RWPE1 (cell line): ENCODE data around the gene UBE4A.

ENCODE experiments used
- CTCF ChIA-PET: fragments of 350-600 bp; sonication (Branson Sonifier 250); formaldehyde crosslinking; extraction: SDS; loops from one replicate; lab custom pipeline; 2021; lab: Yijun Ruan, JAX
- POLR2A ChIA-PET: fragments of 400-600 bp; formaldehyde crosslinking; extraction: SDS; loops from one replicate; lab custom pipeline; 2020; ENCODE audit warnings: antibody characterized with exemption; ENCODE audit not compliant: low non-redundant PET; lab: Yijun Ruan, JAX
- DNase-seq: peaks from one replicate; pipeline ENCODE4 v3.0.0; 2012; ENCODE audit warnings: low spot score
- H3K27ac ChIP-seq: fragments of 450-650 bp; 2 replicates; pipeline ENCODE4 v1.5.1; 2017
- CTCF ChIP-seq: fragments of 450-650 bp; conservative IDR thresholded peaks from 2 replicates; pipeline ENCODE4 v1.5.1; 2017; ENCODE audit warnings: low read depth, mild to moderate bottlenecking

Gene UBE4A, protein sequence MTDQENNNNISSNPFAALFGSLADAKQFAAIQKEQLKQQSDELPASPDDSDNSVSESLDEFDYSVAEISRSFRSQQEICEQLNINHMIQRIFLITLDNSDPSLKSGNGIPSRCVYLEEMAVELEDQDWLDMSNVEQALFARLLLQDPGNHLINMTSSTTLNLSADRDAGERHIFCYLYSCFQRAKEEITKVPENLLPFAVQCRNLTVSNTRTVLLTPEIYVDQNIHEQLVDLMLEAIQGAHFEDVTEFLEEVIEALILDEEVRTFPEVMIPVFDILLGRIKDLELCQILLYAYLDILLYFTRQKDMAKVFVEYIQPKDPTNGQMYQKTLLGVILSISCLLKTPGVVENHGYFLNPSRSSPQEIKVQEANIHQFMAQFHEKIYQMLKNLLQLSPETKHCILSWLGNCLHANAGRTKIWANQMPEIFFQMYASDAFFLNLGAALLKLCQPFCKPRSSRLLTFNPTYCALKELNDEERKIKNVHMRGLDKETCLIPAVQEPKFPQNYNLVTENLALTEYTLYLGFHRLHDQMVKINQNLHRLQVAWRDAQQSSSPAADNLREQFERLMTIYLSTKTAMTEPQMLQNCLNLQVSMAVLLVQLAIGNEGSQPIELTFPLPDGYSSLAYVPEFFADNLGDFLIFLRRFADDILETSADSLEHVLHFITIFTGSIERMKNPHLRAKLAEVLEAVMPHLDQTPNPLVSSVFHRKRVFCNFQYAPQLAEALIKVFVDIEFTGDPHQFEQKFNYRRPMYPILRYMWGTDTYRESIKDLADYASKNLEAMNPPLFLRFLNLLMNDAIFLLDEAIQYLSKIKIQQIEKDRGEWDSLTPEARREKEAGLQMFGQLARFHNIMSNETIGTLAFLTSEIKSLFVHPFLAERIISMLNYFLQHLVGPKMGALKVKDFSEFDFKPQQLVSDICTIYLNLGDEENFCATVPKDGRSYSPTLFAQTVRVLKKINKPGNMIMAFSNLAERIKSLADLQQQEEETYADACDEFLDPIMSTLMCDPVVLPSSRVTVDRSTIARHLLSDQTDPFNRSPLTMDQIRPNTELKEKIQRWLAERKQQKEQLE

DNA sequence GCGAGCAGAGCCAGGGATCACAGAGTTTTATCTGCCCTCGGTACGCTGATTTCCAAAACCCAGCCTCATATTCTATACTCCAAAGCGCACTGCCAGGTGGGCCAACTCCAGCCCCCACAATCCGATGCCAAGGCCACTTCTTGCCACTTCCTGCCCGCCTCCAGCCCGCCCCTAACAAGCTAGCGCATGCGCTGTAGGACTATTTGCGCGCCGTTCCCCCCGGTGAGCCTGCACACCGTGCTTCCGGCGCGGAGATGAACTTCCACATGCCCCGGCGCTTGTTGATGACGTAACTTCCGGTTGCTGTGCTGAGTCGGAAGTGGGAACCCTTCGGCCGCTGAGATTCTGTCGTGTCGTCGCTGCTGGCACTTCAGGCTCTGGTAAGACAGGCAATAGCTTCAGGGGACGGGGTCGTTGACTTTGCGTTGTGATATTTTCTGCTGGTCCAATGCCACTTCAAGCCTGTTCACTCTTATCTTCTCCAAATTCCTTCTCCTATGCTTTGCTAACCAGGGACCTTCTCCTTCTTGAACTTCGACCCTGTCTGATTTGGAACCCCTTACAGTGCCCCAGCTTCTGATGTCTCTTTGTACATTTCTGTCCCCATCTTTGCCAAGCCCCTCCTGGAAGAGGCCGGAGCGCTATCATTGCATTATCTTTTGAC lies at the start of gene UBE4A:
UBE4A (plus strand) TSS at position 306 of the 664 bp plus-strand sequence. CDS start 5,481 bp downstream, outside the sequence.
- POLR2A ChIA-PET = interaction anchor here (0.7 kb wide), 1 partner anchor 384 kb away, joined by 4 read pairs; no protein-coding TSS in a partner anchor

GRCh38 chr11:118310271-118310670 lies 49.1 kb upstream of the UBE4A start:
- POLR2A ChIA-PET = no interaction called here

More for the DNA sequence above, at the start of gene UBE4A:
- DNase-seq = peak; percentile 78
- no peak for TF ChIP-seq CTCF
- peak within 1 kb of the TSS; percentile 44 for H3K27ac ChIP-seq
- CTCF ChIA-PET = no interaction called here

DNA sequence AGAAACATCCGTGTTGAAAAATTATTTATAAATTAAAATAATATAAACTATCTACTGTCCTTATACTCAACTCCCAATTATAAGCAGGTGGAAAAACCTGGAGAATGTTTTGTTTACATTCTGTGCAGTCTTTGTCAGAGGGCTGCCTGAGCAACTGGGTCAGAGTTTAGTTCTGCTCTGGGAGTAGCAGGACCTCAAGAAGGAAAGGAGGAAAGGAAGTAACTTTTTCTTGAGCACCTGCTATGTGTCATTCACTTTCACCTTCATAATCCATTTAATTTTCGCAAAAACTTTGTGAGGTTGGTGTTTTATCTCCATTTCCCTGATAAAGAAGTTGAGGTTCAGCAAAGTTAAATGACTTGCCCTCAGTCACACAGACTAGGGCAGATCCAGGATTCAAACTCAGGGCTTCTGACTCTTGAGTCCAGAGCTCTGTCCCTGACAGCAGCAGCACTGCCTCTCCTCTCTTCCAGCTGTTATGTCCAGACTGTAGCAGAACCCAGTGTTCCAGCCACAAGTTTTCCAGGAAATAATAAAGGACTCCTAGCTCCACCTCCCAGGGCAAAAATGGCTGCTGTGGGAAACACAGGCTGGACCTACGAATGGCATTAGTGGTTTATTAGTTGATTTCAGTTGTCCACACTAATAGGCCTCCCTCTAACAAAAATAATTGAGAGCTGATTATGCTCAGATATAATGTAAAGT lies 48.5 kb upstream of the UBE4A start:
- POLR2A ChIA-PET = no interaction called here
- no peak for TF ChIP-seq CTCF
- CTCF ChIA-PET = interaction anchor here (1.6 kb wide), 1 partner anchor 15 kb away, joined by 4 read pairs; no protein-coding TSS in a partner anchor
- no peak overlapping the region for H3K27ac ChIP-seq
- no peak for DNase-seq

More at GRCh38 chr11:118310271-118310670, 49.1 kb upstream of the UBE4A start:
- TF ChIP-seq CTCF = no peak
- DNase-seq = no peak
- CTCF ChIA-PET = interaction anchor here (0.7 kb wide), 1 partner anchor 546 kb away, joined by 3 read pairs; no protein-coding TSS in a partner anchor
- H3K27ac ChIP-seq = no peak overlapping the region

- no peak for TF ChIP-seq CTCF
- CTCF ChIA-PET = interaction anchor here (0.7 to 1.6 kb wide), 2 partner anchors 16 to 179 kb away, joined by 4 read pairs; no protein-coding TSS in a partner anchor
- no peak overlapping the region for H3K27ac ChIP-seq
- no peak for DNase-seq
- POLR2A ChIA-PET = no interaction called here
Observed at GRCh38 chr11:118311518-118311917, 47.9 kb upstream of the UBE4A start.

DNA sequence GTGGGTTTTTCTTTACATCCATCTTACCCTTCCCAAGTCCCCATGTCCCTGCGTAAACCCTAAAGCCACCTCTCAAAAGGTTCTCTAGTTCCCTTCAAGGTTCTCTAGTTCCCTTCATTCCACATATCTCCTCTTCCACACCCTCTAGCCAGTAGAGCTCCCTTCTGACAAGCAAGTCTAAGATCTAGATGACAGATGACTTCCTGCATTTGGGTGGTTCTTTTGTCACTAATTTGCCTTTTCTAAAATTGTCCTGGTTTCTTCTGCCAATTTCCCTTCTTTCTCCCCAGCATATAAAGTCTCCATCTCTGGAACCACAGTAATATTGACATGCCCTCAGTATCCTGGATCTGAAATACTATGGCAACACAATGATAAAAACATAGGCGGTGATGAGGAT lies 47.1 kb upstream of the UBE4A start:
- no peak for DNase-seq
- POLR2A ChIA-PET = no interaction called here
- CTCF ChIA-PET = interaction anchor here (0.5 to 1.6 kb wide), 2 partner anchors 17 to 914 kb away, joined by 3 to 4 read pairs; no protein-coding TSS in a partner anchor
- TF ChIP-seq CTCF = no peak
- no peak overlapping the region for H3K27ac ChIP-seq
